AG09319 (cell line): ENCODE results near the gene FHL1.

Source experiments
- DNase-seq: peaks from one replicate; pipeline ENCODE4 v3.0.0-alpha.2; 2010; ENCODE audit warnings: low read depth; ENCODE audit errors: extremely low read depth
- TF ChIP-seq, protein P1 (sequence below): IDR thresholded peaks from 2 replicates; pipeline ENCODE4 v1.5.1; 2011; ENCODE audit warnings: low read depth, mild to moderate bottlenecking, inconsistent platforms, low read length, moderate library complexity

Gene FHL1

DNA sequence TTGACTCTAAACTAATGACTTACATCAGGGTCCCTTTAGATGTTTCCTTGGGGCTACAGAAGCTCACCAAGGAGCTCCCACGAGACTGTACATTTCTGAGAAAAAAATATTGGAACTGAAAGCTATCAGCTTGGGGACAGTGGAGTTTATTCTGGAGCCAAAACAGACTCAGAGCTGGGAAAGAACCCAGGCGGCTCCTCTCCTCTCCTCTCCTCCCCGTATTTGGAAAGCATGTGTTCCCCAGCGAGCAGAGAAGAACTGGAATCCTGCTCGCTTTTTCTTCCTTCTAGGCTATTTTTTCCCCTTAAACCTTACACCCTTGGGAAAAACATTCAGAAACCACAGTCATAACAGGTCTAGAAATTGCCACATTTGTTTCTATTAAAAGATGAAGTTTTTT is 108.2 kb downstream of the FHL1 start:
- TF ChIP-seq, protein P1, sequence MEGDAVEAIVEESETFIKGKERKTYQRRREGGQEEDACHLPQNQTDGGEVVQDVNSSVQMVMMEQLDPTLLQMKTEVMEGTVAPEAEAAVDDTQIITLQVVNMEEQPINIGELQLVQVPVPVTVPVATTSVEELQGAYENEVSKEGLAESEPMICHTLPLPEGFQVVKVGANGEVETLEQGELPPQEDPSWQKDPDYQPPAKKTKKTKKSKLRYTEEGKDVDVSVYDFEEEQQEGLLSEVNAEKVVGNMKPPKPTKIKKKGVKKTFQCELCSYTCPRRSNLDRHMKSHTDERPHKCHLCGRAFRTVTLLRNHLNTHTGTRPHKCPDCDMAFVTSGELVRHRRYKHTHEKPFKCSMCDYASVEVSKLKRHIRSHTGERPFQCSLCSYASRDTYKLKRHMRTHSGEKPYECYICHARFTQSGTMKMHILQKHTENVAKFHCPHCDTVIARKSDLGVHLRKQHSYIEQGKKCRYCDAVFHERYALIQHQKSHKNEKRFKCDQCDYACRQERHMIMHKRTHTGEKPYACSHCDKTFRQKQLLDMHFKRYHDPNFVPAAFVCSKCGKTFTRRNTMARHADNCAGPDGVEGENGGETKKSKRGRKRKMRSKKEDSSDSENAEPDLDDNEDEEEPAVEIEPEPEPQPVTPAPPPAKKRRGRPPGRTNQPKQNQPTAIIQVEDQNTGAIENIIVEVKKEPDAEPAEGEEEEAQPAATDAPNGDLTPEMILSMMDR = no peak
- DNase-seq = no peak

DNA sequence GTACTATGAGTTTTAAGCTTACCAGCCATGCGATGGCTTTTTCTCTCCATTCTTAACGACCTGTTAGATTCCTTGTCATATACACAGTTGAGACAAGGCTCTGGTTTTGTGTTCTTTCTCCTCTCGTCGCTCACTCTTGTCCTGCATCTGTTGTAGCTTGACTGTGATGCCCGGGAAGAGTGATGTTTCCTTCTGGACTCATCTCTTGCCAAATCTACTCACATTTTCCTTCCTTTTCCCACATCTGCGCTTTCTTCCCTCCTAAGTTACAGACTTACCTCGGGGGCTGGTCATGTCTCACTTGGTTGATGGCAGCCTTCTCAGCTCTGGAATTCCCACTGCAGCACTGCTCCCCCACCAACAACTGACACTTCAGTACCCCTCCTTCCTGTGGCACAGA is 108.7 kb downstream of the FHL1 start:
- DNase-seq = no peak
- TF ChIP-seq, protein P1 = no peak

DNA sequence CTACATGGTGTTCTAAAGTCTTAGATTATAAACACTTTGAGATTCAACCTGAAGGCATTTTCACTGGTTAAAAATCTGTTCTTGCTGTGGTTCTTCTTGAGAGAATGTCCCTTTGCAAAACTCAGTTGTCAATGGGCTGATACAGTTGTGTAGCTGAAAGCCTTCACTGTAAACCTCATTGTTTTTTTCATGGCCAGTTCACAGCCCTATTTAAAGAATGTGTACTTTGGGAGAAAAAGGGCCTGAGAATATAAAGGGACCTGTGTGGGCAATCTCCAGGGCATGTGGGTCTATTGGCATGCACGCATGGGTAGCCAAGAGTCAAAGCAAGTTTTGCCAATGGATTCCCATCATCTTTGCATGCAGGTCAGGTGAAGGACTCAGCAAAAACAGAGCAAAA is 111.6 kb downstream of the FHL1 start:
- DNase-seq = no peak
- TF ChIP-seq, protein P1 = no peak

DNA sequence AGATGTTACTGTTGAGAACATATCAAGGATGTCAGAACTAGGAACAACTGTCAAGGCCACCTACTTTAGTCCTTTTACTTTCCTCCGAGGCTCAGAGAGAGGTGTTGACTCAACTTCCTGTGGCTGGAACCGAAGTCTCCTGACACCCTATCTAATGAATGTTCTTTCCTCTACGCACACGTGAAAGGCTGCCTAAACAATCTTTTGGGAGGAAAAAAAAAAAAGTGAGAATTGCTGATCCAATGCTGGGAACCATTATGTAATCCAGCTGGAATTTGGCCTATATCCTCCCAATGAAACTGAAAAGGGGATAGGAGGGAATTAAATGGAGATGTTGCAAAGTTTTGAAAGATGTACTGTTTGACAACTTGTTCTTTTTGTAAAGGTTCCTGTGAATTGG is 112.2 kb downstream of the FHL1 start:
- DNase-seq = no peak

DNA sequence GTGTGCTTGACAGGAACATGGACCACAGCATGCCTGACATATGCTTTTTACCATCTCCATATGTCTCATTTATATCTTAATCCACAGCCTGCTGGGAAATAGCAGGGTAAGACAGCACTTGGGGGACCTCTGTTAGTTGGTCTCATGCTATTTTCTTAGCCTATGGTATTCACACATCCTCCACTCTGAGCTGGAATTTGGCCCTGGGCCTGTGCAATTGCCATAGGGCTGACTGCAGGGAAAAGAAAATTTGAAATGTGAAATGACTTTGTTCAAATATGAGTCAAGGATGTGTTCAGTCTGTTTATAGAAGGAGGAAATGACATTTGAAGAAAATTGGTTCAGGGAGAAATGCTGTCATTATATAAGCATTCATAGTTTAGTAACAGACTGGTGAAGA is 113.4 kb downstream of the FHL1 start:
- TF ChIP-seq, protein P1 = no peak
- DNase-seq = no peak

More for the DNA sequence above, 112.2 kb downstream of the FHL1 start:
- TF ChIP-seq, protein P1 = no peak
